ENCODE results near the gene ANP32B.
"Not testable (repeated sequence)": the region's sequence is repeated elsewhere in the genome, so short reads cannot be mapped to it uniquely, and the experiment has no call there.

The ANP32B gene

DNA sequence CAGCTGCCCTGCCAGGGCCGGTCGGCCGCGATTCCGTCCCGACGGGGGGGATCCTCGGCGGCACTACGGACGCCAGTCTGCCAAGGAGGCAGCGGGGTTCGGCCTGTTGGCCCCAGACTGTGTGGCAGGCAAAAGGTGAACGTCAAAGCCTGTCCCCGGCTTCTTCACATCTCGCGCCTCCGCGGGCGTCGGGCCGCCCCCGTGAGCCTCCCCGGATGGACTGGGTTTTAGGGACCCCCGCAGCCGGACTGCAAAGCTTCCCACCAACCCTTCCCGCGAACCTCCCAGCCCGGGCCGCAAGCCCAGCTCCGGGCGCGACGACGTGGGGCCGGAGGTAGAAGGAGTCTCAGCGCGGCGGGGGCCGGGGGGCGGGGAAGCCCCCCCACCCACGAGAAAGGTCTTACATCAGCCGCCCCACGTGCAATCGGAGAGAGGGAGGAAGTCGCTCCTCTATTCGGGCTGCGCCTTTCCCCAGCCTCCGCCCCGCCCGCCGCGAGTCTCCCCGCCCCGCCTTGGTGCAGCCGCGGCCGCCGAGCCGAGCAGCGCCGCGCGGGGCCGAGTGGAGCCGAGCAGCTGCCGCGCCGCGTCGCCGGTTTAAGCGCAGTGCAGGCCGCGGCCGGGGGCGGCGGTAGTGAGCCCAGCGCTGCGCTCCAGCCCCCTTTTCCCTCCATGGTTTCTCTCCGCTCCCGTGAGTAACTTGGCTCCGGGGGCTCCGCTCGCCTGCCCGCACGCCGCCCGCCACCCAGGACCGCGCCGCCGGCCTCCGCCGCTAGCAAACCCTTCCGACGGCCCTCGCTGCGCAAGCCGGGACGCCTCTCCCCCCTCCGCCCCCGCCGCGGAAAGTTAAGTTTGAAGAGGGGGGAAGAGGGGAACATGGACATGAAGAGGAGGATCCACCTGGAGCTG lies at the start of gene ANP32B:
TSS of gene ANP32B (plus strand) at position 659 of the 906 bp plus-strand sequence. CDS start at position 874, 215 bp downstream.
- peak; percentile 96 for DNase-seq

DNA sequence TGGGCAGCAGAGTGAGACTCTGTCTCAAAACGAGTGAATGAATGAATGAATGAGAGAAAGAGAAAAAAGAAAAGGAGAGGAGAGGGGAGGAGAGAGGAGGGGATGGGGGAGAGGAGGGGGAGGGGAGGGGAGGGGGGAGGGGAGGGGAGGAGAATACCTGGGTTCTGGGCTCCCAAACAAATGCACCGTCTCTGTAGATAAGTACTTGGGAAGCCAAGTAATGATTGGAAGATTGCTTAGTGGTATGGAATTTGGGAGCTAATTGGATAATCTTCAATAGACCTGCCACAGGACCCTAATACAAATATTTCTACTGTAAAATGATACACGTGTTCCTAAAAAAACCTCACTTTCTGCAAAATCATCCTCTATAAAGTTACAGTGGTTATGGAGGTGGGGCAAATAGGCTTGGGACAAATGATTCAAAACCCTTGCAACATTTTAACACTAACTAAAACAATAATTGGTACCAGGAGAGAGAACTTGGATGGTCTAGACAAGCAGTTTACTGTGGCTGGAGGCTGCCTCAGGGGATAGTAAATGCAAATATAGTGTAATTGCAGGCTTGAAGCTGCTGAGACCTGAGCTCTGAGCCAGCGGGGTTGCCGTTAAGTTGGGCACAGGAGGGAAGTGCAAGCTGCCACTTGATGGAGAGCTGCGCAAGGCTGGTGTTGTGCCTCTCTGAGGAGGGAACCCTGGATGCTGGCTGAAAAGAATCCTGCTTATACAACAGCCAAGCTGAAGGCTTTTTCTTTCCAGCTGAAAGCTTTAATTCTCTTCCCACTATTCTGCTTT lies 48.6 kb upstream of the ANP32B start:
- DNase-seq, result no peak

- no peak for DNase-seq
Measured at GRCh38 chr9:97935276-97935675, 47.9 kb upstream of the ANP32B start.

GRCh38 chr9:97936998-97937397 lies 46.1 kb upstream of the ANP32B start:
- DNase-seq, result no peak

DNA sequence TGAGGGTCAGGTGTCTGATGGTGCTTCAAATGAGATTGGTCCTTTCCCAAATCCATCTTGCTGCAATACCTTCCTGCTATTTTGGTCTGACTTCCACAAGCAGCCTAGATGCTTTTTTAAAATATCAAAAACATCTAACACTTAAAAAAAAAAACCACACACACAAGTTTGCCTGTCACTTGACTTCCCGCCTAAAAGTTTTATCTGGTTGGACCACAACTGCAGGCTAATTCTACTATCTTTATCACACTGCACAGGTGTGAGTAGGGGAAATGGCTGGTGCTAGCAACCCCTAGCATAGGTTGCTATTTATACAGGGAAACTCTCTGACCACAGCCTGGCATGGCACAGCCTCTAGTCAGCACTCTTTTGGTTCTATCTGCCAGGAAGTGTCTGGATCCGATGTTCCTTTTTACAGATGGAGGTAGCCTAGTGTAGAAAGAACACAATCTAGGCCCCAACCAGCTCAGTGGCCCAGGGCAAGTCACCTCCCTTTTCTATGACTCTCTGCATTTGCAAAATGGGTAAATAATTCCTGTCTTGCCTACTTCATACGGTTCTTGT lies 45.0 kb upstream of the ANP32B start, which contains the start of gene HEMGN:
TSS of gene HEMGN (minus strand) at position 92 of the 564 bp plus-strand sequence. CDS start at position 56, 36 bp downstream.
- DNase-seq, result no peak

DNA sequence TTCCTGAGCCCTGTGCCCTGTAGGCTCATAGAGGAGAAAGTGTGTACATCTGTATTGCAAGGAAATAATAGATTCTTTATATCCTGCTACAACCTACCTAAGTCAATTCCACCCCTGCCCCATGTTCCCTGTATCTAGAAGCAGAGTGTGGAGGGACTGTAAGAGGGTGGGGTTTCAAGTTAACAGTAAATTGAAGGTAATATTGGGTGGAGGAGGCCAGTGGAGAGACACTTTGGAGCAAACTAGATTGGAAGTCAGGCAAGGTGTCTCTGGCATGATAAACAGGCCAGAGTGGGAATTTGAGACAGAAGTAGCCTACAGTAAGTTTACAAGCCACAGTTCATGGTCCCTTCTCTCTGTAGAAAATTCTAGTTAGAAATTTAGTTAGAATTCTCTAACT lies 42.9 kb upstream of the ANP32B start:
- DNase-seq, result no peak

DNA sequence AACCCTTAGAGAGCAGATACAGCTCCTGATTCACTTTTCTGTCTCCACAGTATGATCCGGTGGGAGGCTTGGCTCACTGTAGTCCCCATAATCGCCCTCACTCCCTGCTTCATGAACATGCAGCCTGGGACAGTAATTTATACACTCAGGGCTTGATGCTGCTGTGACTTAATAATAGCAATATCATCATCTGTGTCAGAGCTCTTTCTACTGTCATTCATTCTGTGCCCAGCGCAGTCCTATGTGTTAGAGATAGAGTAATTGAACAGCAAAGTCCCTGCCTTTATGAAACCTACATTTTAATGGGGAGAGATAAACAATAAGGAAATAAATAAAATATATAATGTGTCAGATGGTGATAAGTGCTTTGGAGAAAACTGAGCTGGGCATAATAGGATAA lies 42.4 kb upstream of the ANP32B start:
- no peak for DNase-seq

DNA sequence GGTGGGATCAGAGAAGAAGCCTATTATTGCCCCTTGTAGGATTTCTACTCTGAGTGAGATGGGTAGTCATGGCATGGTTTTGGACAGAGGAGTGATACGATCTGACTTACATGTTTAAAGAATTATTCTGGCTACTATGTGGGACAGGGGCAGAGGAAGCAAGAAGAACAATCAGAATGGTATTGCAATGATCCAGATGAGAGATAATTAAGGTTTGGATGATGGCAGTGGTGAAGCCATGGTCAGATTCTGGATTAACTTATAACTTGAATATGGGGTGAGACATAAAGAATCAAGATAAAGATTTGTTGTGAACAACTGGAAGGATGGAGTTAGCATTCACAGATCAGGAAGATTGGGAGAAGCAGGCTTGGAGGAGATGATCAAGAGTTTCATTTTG lies 41.8 kb upstream of the ANP32B start:
- no peak for DNase-seq

- DNase-seq, result no peak
Measured at GRCh38 chr9:97943308-97943855, 39.8 kb upstream of the ANP32B start.

DNA sequence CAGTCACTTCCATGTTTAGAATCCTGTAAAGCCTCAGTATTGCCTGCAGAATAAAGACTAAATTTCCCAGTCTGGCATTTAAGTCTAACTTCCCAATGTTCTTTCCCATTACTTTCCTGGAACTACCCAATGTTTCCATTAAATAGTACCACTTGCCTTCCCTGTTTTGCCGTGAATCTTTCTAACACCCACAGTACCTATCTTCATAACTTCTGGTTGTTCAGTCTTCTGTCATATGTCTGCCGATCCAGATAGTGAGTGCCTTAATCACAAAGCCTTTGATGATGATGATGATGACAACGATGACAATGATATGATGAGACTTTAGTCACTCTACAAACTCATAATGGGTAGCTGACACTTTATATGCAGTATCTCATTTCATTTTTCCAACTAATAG lies 38.5 kb upstream of the ANP32B start:
- DNase-seq, result no peak

GRCh38 chr9:97945470-97945869 lies 37.7 kb upstream of the ANP32B start:
- not testable (repeated sequence) for DNase-seq

GRCh38 chr9:97947094-97947493 lies 36.0 kb upstream of the ANP32B start:
- not testable (repeated sequence) for DNase-seq

GRCh38 chr9:97950873-97951272 lies 32.3 kb upstream of the ANP32B start:
- not testable (repeated sequence) for DNase-seq

GRCh38 chr9:97954550-97954989 lies 28.6 kb upstream of the ANP32B start:
- peak; percentile 15 for DNase-seq

GRCh38 chr9:97956331-97956730 lies 26.8 kb upstream of the ANP32B start:
- no peak for DNase-seq

DNA sequence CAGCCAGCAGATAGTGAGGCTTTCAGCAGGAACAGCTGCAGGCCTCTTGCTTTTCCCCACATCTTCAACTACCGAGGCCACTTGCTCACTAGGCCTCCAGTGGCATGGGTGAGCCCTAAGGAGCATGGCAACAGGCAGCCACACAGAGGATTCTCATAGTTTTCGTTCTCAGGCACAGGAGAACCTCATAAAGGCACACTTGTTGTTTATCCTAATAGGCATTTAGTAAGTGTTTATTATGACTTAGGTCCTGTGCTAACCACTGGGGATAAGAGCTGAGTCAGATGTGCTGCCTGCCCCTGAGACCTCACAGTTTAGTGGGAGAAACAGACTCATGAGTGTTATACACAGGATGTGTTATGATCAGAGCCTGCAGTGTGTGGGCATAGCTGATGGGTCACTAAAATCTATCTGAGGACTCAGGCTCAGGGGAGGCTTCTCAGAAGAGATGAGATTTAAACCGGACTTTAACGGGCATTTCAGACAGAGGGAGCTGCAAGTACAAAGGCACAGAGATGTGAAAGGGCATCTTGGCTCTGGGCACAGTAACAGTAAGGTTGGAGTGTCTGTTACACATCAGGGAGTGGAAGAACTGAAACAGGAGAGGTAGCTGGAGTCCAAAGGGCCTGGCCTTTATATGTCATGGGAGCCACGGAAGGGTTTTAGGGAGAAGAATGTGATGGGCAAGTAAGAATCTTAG lies 24.2 kb upstream of the ANP32B start:
- DNase-seq, result no peak

GRCh38 chr9:97959585-97959984 lies 23.6 kb upstream of the ANP32B start:
- DNase-seq, result no peak

DNA sequence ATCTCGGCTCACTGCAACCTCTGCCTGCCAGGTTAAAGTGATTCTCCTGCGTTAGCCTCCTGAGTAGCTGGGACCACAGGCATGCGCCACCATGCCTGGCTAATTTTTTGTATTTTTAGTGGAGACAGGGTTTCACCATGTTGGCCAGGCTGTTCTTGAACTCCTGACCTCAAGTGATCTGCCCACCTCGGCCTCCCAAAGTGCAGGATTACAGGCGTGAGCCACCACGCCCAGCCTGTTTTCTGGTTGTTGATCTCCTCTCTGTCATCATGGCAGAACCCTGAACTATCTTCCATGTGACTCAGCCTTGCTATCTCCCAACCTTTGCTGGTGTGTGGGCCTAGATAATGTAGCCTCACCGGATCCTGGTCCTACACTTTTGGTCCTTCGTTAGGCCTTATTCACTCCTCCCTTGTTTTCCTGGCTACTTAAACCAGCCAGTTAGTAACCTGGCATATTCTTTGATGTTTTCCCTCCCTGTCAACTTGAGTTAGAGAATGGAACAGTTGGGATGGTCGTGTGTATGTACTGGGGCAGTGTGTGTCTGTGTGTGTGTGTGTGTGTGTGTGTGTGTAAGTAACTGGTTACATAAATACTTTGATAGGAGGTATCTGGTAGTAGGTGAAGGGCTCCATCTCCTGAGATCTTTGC lies 22.3 kb upstream of the ANP32B start:
- not testable (repeated sequence) for DNase-seq

- DNase-seq, result no peak
Measured at GRCh38 chr9:97961361-97961760, 21.8 kb upstream of the ANP32B start.

DNA sequence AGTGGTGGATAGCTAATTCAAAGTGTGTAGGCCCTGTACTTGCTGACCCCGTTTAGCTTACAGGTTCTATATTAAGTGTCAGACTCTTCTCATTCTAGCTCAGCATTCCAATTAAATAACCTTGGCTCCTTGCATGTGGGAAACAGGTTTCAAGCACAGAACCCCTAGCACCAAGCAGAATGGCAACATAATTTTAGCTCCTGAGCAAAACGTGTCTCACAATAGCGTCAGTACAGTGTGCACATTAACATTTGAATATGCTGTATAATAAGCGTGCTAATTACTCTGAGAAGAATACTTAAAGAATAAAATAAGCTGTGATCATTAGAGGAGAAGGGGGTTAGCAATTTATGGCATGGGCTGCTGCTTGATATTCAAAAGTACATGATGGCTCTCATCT lies 21.0 kb upstream of the ANP32B start:
- DNase-seq, result no peak

GRCh38 chr9:97962575-97962974 lies 20.6 kb upstream of the ANP32B start:
- DNase-seq, result no peak

DNA sequence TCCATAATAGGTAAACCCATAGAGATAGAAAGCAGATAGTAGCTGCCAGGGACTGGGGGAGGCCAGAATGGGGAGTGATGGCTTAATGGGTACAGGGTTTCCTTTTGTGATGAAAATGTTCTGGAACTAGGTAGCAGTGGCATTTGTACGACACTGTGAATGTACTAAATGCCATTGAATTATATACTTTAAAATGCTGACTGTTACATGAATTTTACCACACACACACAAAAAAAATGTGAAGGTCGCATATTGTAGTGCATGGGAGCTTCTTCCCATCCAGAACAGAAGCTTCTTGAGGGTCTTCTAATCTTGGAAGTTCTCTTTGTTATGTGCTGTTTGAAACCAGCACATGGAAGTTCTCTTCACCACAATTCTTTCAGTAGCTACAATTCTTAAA lies 19.9 kb upstream of the ANP32B start:
- no peak for DNase-seq
